ENCODE measurements around the gene GFI1.
A peak's percentile ranks its signal among the peaks of the same experiment; 100 is the strongest.

GFI1 gene

DNA sequence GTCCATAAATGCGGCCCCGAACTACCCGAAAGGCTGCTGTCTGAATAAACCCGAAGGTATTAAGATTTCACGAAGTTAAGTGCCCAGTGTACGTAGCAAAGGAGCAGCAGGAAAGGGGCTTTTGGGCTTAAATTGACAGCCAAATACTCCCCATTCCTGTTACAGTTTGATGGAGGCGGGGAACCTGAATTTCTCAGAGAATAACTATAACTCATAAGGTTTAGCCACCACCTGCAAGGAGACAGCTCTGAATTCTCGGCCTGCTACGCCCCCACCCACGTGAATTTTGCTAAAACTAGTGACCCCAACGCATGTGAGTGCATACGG is 5.2 kb downstream of the GFI1 start:
- Histone ChIP-seq H3K4me1 (ENCODE audit: insufficient read depth, insufficient read length) (peaks cover 32% of the 10 kb centered on the region), H3K9me3 (ENCODE audit: insufficient read depth, low read length) (no peaks in the 10 kb centered on the region), H3K4me3 (ENCODE audit: insufficient read length, low read depth) (peak overlapping the region; percentile 44), H3K9ac (ENCODE audit: insufficient read length, low read depth) (no peak overlapping the region), H3K36me3 (ENCODE audit: insufficient read depth, insufficient read length, low read length) (no peaks in the 10 kb centered on the region), H3K27me3 (ENCODE audit: insufficient read depth, insufficient read length) (peaks cover 100% of the 10 kb centered on the region)
- DNase-seq (ENCODE audit: low read depth, low spot score), result no peak
- TF ChIP-seq SUZ12 (IDR thresholded peaks at IDR 0.05; ENCODE audit: extremely low read depth, insufficient read depth, insufficient read length), result no peak
- no peak for TF ChIP-seq ZNF274 (IDR thresholded peaks at IDR 0.05; ENCODE audit: low read depth, low read length)
- no peak for TF ChIP-seq YY1 (IDR thresholded peaks at IDR 0.05; ENCODE audit: insufficient read depth, insufficient read length)

- H3K36me3 ChIP-seq (ENCODE audit: insufficient read depth, insufficient read length, low read length), result no peaks in the 10 kb centered on the region
- H3K4me3 ChIP-seq (ENCODE audit: insufficient read length, low read depth), result peak overlapping the region; percentile 44
Measured at GRCh38 chr1:92480813-92481598, 5.7 kb downstream of the GFI1 start.

GRCh38 chr1:92480200-92480812 is 6.4 kb downstream of the GFI1 start:
- peak; percentile 97 for TF ChIP-seq SUZ12 (IDR thresholded peaks at IDR 0.05; ENCODE audit: extremely low read depth, insufficient read depth, insufficient read length)
- no peak for TF ChIP-seq ZNF274 (IDR thresholded peaks at IDR 0.05; ENCODE audit: low read depth, low read length)
- Histone ChIP-seq H3K4me1 (ENCODE audit: insufficient read depth, insufficient read length) (peaks cover 36% of the 10 kb centered on the region), H3K4me3 (ENCODE audit: insufficient read length, low read depth) (peak overlapping the region; percentile 44), H3K9me3 (ENCODE audit: insufficient read depth, low read length) (no peaks in the 10 kb centered on the region), H3K27me3 (ENCODE audit: insufficient read depth, insufficient read length) (peaks cover 100% of the 10 kb centered on the region), H3K36me3 (ENCODE audit: insufficient read depth, insufficient read length, low read length) (no peaks in the 10 kb centered on the region), H3K9ac (ENCODE audit: insufficient read length, low read depth) (peak overlapping the region; percentile 51)
- no peak for DNase-seq (ENCODE audit: low read depth, low spot score)

More at GRCh38 chr1:92480813-92481598, 5.7 kb downstream of the GFI1 start:
- H3K9me3 ChIP-seq (ENCODE audit: insufficient read depth, low read length), result no peaks in the 10 kb centered on the region
- H3K4me1 ChIP-seq (ENCODE audit: insufficient read depth, insufficient read length), result peaks cover 33% of the 10 kb centered on the region
- DNase-seq (ENCODE audit: low read depth, low spot score), result no peak
- TF ChIP-seq YY1 (IDR thresholded peaks at IDR 0.05; ENCODE audit: insufficient read depth, insufficient read length), result no peak
- peak; percentile 54 for TF ChIP-seq SUZ12 (IDR thresholded peaks at IDR 0.05; ENCODE audit: extremely low read depth, insufficient read depth, insufficient read length)
- no peak for TF ChIP-seq ZNF274 (IDR thresholded peaks at IDR 0.05; ENCODE audit: low read depth, low read length)
- peaks cover 100% of the 10 kb centered on the region for H3K27me3 ChIP-seq (ENCODE audit: insufficient read depth, insufficient read length)
- H3K9ac ChIP-seq (ENCODE audit: insufficient read length, low read depth), result peak overlapping the region; percentile 51

- Histone ChIP-seq H3K27me3 (ENCODE audit: insufficient read depth, insufficient read length) (peaks cover 98% of the 10 kb centered on the region), H3K4me1 (ENCODE audit: insufficient read depth, insufficient read length) (peaks cover 32% of the 10 kb centered on the region), H3K36me3 (ENCODE audit: insufficient read depth, insufficient read length, low read length) (no peaks in the 10 kb centered on the region), H3K4me3 (ENCODE audit: insufficient read length, low read depth) (no peak overlapping the region), H3K9ac (ENCODE audit: insufficient read length, low read depth) (no peak overlapping the region), H3K9me3 (ENCODE audit: insufficient read depth, low read length) (no peaks in the 10 kb centered on the region)
- DNase-seq (ENCODE audit: low read depth, low spot score), result no peak
- TF ChIP-seq SUZ12 (IDR thresholded peaks at IDR 0.05; ENCODE audit: extremely low read depth, insufficient read depth, insufficient read length), result no peak
Measured at GRCh38 chr1:92479587-92479986, 7.1 kb downstream of the GFI1 start.

GRCh38 chr1:92478393-92478792 is 8.3 kb downstream of the GFI1 start:
- no peak overlapping the region for H3K4me3 ChIP-seq (ENCODE audit: insufficient read length, low read depth)
- H3K4me1 ChIP-seq (ENCODE audit: insufficient read depth, insufficient read length), result peaks cover 26% of the 10 kb centered on the region
- H3K9ac ChIP-seq (ENCODE audit: insufficient read length, low read depth), result no peak overlapping the region
- no peaks in the 10 kb centered on the region for H3K9me3 ChIP-seq (ENCODE audit: insufficient read depth, low read length)
- H3K36me3 ChIP-seq (ENCODE audit: insufficient read depth, insufficient read length, low read length), result no peaks in the 10 kb centered on the region
- TF ChIP-seq YY1 (IDR thresholded peaks at IDR 0.05; ENCODE audit: insufficient read depth, insufficient read length), result no peak
- TF ChIP-seq SUZ12 (IDR thresholded peaks at IDR 0.05; ENCODE audit: extremely low read depth, insufficient read depth, insufficient read length), result no peak
- TF ChIP-seq ZNF274 (IDR thresholded peaks at IDR 0.05; ENCODE audit: low read depth, low read length), result no peak
- H3K27me3 ChIP-seq (ENCODE audit: insufficient read depth, insufficient read length), result peaks cover 94% of the 10 kb centered on the region
- DNase-seq (ENCODE audit: low read depth, low spot score), result no peak

DNA sequence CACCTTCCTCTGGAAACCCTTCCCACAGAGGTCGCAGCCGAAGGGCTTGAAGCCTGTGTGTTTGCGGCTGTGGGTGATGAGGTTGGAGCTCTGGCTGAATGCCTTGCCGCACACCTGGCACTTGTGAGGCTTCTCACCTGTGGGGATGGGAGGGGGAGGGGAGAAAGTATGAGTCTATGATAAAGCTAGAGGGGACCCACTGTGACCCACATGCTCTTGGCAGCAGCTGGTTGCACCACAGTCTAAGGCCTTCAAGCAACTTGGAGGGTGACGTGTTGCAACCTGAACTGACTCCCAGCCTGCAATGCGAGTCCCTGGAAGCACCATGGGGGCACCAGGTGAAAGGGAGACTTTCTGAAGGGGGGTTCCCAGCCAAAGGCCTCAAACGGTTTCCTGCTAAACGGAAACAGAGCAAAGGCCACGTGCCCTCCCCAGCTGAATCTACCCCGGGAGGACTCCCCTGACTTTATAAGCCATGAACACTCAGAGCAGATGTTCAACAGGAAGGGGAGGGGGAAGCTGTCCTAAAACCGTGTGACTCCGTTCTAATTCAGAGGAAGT is 10.6 kb downstream of the GFI1 start:
- H3K4me3 ChIP-seq (ENCODE audit: insufficient read length, low read depth), result no peak overlapping the region
- H3K9me3 ChIP-seq (ENCODE audit: insufficient read depth, low read length), result no peaks in the 10 kb centered on the region
- no peaks in the 10 kb centered on the region for H3K36me3 ChIP-seq (ENCODE audit: insufficient read depth, insufficient read length, low read length)
- H3K4me1 ChIP-seq (ENCODE audit: insufficient read depth, insufficient read length), result peaks cover 13% of the 10 kb centered on the region
- DNase-seq (ENCODE audit: low read depth, low spot score), result no peak
- TF ChIP-seq ZNF274 (IDR thresholded peaks at IDR 0.05; ENCODE audit: low read depth, low read length), result no peak
- H3K9ac ChIP-seq (ENCODE audit: insufficient read length, low read depth), result no peak overlapping the region
- peaks cover 75% of the 10 kb centered on the region for H3K27me3 ChIP-seq (ENCODE audit: insufficient read depth, insufficient read length)

- no peaks in the 10 kb centered on the region for H3K36me3 ChIP-seq (ENCODE audit: insufficient read depth, insufficient read length, low read length)
- H3K4me3 ChIP-seq (ENCODE audit: insufficient read length, low read depth), result no peak overlapping the region
- peaks cover 6% of the 10 kb centered on the region for H3K4me1 ChIP-seq (ENCODE audit: insufficient read depth, insufficient read length)
- TF ChIP-seq SUZ12 (IDR thresholded peaks at IDR 0.05; ENCODE audit: extremely low read depth, insufficient read depth, insufficient read length), result no peak
- no peak for TF ChIP-seq YY1 (IDR thresholded peaks at IDR 0.05; ENCODE audit: insufficient read depth, insufficient read length)
- no peak for TF ChIP-seq ZNF274 (IDR thresholded peaks at IDR 0.05; ENCODE audit: low read depth, low read length)
- peaks cover 63% of the 10 kb centered on the region for H3K27me3 ChIP-seq (ENCODE audit: insufficient read depth, insufficient read length)
- no peak overlapping the region for H3K9ac ChIP-seq (ENCODE audit: insufficient read length, low read depth)
- DNase-seq (ENCODE audit: low read depth, low spot score), result no peak
- no peaks in the 10 kb centered on the region for H3K9me3 ChIP-seq (ENCODE audit: insufficient read depth, low read length)
Measured at GRCh38 chr1:92475029-92475428, 11.7 kb downstream of the GFI1 start.
